HepG2 (cell line): ENCODE results near the gene CSNK2B. TPM values are rescaled to one million over a fixed set of nuclear protein-coding genes. Genes with fewer than 3 reads are reported as not detected.

Experiments used
- ATRX ChIP-seq: sonication (generic); formaldehyde crosslinking; IDR thresholded peaks from 2 replicates; pipeline ENCODE4 v1.4.0; 2020; ENCODE audit warnings: missing genetic modification reagents, borderline replicate concordance
- CBFB ChIP-seq: sonication (generic); formaldehyde crosslinking; IDR thresholded peaks from 2 replicates; pipeline ENCODE4 v1.4.0; 2020; ENCODE audit warnings: missing genetic modification reagents
- CC2D1A ChIP-seq: sonication (generic); formaldehyde crosslinking; IDR thresholded peaks from 2 replicates; pipeline ENCODE4 v1.8.1; 2023; ENCODE audit warnings: mild to moderate bottlenecking, missing genetic modification reagents
- HDAC1 ChIP-seq: sonication (generic); formaldehyde crosslinking; IDR thresholded peaks from 2 replicates; pipeline ENCODE4 v1.5.1; 2020; ENCODE audit warnings: mild to moderate bottlenecking, missing genetic modification reagents
- IRF1 ChIP-seq: sonication (generic); formaldehyde crosslinking; IDR thresholded peaks from 2 replicates; pipeline ENCODE4 v1.4.0; 2020; ENCODE audit warnings: low read depth, mild to moderate bottlenecking, missing genetic modification reagents
- IRF2 ChIP-seq: IDR thresholded peaks from 2 replicates; pipeline ENCODE4 v1.6.1; 2018; ENCODE audit warnings: missing genetic modification reagents, missing compliant biosample characterization
- KAT2B ChIP-seq: fragments of 150-350 bp; IDR thresholded peaks from 2 replicates; pipeline ENCODE4 v1.6.1; 2014; ENCODE audit warnings: low read depth, low read length, borderline replicate concordance
- MAF1 ChIP-seq: sonication (generic); formaldehyde crosslinking; IDR thresholded peaks from 2 replicates; pipeline ENCODE4 v1.5.0; 2020; ENCODE audit warnings: missing genetic modification reagents, borderline replicate concordance
- PCBP2 ChIP-seq: fragments of 200-400 bp; formaldehyde crosslinking; optimal IDR thresholded peaks from 2 replicates; pipeline ENCODE3; 2018; ENCODE audit warnings: low read length, low read depth; ENCODE audit not compliant: poor library complexity, severe bottlenecking
- SIX1 ChIP-seq: sonication (generic); formaldehyde crosslinking; IDR thresholded peaks from 2 replicates; pipeline ENCODE4 v1.4.0; 2020; ENCODE audit warnings: missing genetic modification reagents, borderline replicate concordance
- SRSF9 ChIP-seq: fragments of 200-400 bp; formaldehyde crosslinking; IDR thresholded peaks from 2 replicates; pipeline ENCODE4 v1.6.1; 2018; ENCODE audit warnings: borderline replicate concordance, mild to moderate bottlenecking, low read depth, low read length; ENCODE audit not compliant: insufficient read depth, poor library complexity, severe bottlenecking
- ZNF12 ChIP-seq: sonication (generic); formaldehyde crosslinking; IDR thresholded peaks from 2 replicates; pipeline ENCODE4 v1.5.0; 2020; ENCODE audit warnings: missing genetic modification reagents
- ZNF224 ChIP-seq: sonication (generic); formaldehyde crosslinking; IDR thresholded peaks from 2 replicates; pipeline ENCODE4 v1.5.0; 2020; ENCODE audit warnings: mild to moderate bottlenecking, missing genetic modification reagents
- ZNF234 ChIP-seq: sonication (generic); formaldehyde crosslinking; conservative IDR thresholded peaks from 2 replicates; pipeline ENCODE4 v1.5.1; 2020; ENCODE audit warnings: mild to moderate bottlenecking, missing genetic modification reagents
- ZNF274 ChIP-seq: sonication (generic); formaldehyde crosslinking; IDR thresholded peaks from 2 replicates; pipeline ENCODE4 v1.5.1; 2020; ENCODE audit warnings: mild to moderate bottlenecking, missing genetic modification reagents
- ZNF83 ChIP-seq: sonication (generic); formaldehyde crosslinking; IDR thresholded peaks from 2 replicates; pipeline ENCODE4 v1.4.0; 2020; ENCODE audit warnings: missing genetic modification reagents, mild to moderate bottlenecking, borderline replicate concordance
- polyA plus RNA-seq, 8 experiments: library from polyadenylated mRNA; depleted of rRNA in 3 of 8; stranded (reverse) in 7 of 8; unstranded in 1 of 8; fragments of >200 nt; fragmentation: Illumina TruSeq in 4 of 8; extraction: Trizol in 4 of 8; gene quantifications; 2 replicates each; pipeline versions ENCODE4 v1.2.1 to v1.2.3, GENCODE V29; 2011 to 2016; ENCODE audit warnings: low read depth in 4 of 8, missing spikeins in 1 of 8, mixed read lengths in 1 of 8; ENCODE audit not compliant: insufficient read depth in 1 of 8
- total RNA-seq, 5 experiments: library from RNA; depleted of rRNA; stranded (reverse); fragments of >200 nt; fragmentation: Illumina TruSeq; extraction: Trizol; gene quantifications; 2 replicates each; pipeline ENCODE4 v1.2.3, GENCODE V29; 2016; ENCODE audit warnings: low read depth in 1 of 5
- TF ChIP-seq, protein P1 (sequence below): sonication (generic); formaldehyde crosslinking; IDR thresholded peaks from 2 replicates; pipeline ENCODE4 v1.5.0; 2020; ENCODE audit warnings: missing genetic modification reagents
- TF ChIP-seq, protein P2 (sequence below): conservative IDR thresholded peaks from 2 replicates; pipeline ENCODE4 v1.6.1; 2018; ENCODE audit warnings: missing genetic modification reagents
- TF ChIP-seq, protein P3 (sequence below): sonication (generic); formaldehyde crosslinking; IDR thresholded peaks from 2 replicates; pipeline ENCODE4 v1.8.0; 2022; ENCODE audit warnings: missing genetic modification reagents, mild to moderate bottlenecking, inconsistent platforms, borderline replicate concordance
- TF ChIP-seq, protein P4 (sequence below): sonication (generic); formaldehyde crosslinking; IDR thresholded peaks from 2 replicates; pipeline ENCODE4 v1.5.0; 2020; ENCODE audit warnings: missing genetic modification reagents
- TF ChIP-seq, protein P5 (sequence below): IDR thresholded peaks from 2 replicates; pipeline ENCODE4 v1.6.1; 2018; ENCODE audit warnings: missing genetic modification reagents, mild to moderate bottlenecking, missing compliant biosample characterization

CSNK2B gene
- total and polyA plus RNA-seq, 2 of the 13 experiments (the other 11 are each of a cell fraction or from before 2014, with no cell fraction given), result 111 to 296 TPM

- TF ChIP-seq, protein P1, sequence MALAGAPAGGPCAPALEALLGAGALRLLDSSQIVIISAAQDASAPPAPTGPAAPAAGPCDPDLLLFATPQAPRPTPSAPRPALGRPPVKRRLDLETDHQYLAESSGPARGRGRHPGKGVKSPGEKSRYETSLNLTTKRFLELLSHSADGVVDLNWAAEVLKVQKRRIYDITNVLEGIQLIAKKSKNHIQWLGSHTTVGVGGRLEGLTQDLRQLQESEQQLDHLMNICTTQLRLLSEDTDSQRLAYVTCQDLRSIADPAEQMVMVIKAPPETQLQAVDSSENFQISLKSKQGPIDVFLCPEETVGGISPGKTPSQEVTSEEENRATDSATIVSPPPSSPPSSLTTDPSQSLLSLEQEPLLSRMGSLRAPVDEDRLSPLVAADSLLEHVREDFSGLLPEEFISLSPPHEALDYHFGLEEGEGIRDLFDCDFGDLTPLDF, result peak; percentile 66; the same call in 1 of the 2 replicates
- TF ChIP-seq HDAC1 (CRISPR knock-in tag), result peak; percentile 75
- TF ChIP-seq SRSF9, result no peak
- no peak for TF ChIP-seq ZNF12 (CRISPR knock-in tag)
- TF ChIP-seq KAT2B, result no peak
- TF ChIP-seq IRF2 (CRISPR knock-in tag), result peak; percentile 79
- TF ChIP-seq, protein P2, sequence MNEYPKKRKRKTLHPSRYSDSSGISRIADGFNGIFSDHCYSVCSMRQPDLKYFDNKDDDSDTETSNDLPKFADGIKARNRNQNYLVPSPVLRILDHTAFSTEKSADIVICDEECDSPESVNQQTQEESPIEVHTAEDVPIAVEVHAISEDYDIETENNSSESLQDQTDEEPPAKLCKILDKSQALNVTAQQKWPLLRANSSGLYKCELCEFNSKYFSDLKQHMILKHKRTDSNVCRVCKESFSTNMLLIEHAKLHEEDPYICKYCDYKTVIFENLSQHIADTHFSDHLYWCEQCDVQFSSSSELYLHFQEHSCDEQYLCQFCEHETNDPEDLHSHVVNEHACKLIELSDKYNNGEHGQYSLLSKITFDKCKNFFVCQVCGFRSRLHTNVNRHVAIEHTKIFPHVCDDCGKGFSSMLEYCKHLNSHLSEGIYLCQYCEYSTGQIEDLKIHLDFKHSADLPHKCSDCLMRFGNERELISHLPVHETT (CRISPR knock-in tag), result 0 out of 2 replicates have a peak, but pooled peaks have one; percentile 62
- peak; percentile 43; the same call in 1 of the 2 replicates for TF ChIP-seq SIX1 (CRISPR knock-in tag)
- TF ChIP-seq, protein P3, sequence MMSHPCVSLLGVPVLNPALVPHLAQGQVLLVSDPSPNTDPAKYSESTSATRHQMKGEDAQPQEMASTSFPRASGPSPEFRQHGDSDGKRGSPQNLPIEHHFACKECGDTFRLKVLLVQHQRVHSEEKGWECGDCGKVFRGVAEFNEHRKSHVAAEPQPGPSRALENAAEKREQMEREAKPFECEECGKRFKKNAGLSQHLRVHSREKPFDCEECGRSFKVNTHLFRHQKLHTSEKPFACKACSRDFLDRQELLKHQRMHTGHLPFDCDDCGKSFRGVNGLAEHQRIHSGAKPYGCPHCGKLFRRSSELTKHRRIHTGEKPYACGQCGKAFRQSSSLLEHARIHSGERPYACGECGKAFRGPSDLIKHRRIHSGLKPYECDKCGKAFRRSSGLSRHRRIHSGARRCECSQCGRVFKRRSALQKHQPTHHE (CRISPR knock-in tag), result no peak
- TF ChIP-seq IRF1, result no peak
- no peak for TF ChIP-seq ATRX (CRISPR knock-in tag)
- TF ChIP-seq, protein P4, sequence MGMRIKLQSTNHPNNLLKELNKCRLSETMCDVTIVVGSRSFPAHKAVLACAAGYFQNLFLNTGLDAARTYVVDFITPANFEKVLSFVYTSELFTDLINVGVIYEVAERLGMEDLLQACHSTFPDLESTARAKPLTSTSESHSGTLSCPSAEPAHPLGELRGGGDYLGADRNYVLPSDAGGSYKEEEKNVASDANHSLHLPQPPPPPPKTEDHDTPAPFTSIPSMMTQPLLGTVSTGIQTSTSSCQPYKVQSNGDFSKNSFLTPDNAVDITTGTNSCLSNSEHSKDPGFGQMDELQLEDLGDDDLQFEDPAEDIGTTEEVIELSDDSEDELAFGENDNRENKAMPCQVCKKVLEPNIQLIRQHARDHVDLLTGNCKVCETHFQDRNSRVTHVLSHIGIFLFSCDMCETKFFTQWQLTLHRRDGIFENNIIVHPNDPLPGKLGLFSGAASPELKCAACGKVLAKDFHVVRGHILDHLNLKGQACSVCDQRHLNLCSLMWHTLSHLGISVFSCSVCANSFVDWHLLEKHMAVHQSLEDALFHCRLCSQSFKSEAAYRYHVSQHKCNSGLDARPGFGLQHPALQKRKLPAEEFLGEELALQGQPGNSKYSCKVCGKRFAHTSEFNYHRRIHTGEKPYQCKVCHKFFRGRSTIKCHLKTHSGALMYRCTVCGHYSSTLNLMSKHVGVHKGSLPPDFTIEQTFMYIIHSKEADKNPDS (CRISPR knock-in tag), result no peak
- peak; percentile 79 for TF ChIP-seq ZNF224
- TF ChIP-seq PCBP2, result no peak
- 0 out of 2 replicates have a peak, but pooled peaks have one; percentile 32 for TF ChIP-seq ZNF83 (CRISPR knock-in tag)
- no peak for TF ChIP-seq MAF1 (CRISPR knock-in tag)
- TF ChIP-seq, protein P5, sequence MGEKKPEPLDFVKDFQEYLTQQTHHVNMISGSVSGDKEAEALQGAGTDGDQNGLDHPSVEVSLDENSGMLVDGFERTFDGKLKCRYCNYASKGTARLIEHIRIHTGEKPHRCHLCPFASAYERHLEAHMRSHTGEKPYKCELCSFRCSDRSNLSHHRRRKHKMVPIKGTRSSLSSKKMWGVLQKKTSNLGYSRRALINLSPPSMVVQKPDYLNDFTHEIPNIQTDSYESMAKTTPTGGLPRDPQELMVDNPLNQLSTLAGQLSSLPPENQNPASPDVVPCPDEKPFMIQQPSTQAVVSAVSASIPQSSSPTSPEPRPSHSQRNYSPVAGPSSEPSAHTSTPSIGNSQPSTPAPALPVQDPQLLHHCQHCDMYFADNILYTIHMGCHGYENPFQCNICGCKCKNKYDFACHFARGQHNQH, result 0 out of 2 replicates have a peak, but pooled peaks have one; percentile 52
- no peak for TF ChIP-seq CC2D1A
- TF ChIP-seq CBFB (CRISPR knock-in tag), result no peak
- TF ChIP-seq ZNF274 (CRISPR knock-in tag), result peak; percentile 37; the same call in 1 of the 2 replicates
- no peak for TF ChIP-seq ZNF234 (CRISPR knock-in tag)
Measured at GRCh38 chr6:31665501-31666336, at the start of gene CSNK2B (continued).
